ENCODE results near the gene GABBR2. TPM values are rescaled to one million over a fixed set of nuclear protein-coding genes. Genes with fewer than 3 reads are reported as not detected.

Gene GABBR2
- total RNA-seq, 1 donor from 2014 or later, result 0.24 TPM

DNA sequence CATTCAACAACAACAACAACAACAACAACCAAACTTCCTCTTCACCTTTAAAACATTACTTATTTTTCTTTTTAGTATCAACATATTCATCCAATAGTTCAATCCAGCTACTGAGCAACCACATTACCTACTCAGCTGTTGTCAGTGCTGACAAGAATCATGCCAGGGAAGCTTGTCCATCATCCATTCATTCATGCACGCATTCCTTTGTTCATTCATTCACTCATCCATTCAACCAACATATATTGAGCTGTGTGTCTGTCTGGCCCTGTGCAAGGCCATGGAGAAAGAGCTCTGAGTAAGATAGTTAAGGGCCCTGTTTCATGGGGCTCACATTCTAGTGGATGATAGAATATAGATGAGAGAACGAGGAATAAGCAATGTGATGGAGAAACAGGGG lies 373.1 kb downstream of the GABBR2 start:
- Histone ChIP-seq H3K27ac (no peak overlapping the region), H3K9me3 (no peaks in the 10 kb centered on the region), H3K4me1 (peaks cover 9% of the 10 kb centered on the region), H3K4me3 (no peak overlapping the region), H3K36me3 (no peaks in the 10 kb centered on the region), H3K27me3 (ENCODE audit: low read depth) (no peaks in the 10 kb centered on the region)
- ATAC-seq (no peak), DNase-seq (no peak)
- TF ChIP-seq, protein P1, sequence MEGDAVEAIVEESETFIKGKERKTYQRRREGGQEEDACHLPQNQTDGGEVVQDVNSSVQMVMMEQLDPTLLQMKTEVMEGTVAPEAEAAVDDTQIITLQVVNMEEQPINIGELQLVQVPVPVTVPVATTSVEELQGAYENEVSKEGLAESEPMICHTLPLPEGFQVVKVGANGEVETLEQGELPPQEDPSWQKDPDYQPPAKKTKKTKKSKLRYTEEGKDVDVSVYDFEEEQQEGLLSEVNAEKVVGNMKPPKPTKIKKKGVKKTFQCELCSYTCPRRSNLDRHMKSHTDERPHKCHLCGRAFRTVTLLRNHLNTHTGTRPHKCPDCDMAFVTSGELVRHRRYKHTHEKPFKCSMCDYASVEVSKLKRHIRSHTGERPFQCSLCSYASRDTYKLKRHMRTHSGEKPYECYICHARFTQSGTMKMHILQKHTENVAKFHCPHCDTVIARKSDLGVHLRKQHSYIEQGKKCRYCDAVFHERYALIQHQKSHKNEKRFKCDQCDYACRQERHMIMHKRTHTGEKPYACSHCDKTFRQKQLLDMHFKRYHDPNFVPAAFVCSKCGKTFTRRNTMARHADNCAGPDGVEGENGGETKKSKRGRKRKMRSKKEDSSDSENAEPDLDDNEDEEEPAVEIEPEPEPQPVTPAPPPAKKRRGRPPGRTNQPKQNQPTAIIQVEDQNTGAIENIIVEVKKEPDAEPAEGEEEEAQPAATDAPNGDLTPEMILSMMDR (IDR thresholded peaks at IDR 0.05), result no peak
- intact Hi-C loops (cut with DNase I), result no loop called here

DNA sequence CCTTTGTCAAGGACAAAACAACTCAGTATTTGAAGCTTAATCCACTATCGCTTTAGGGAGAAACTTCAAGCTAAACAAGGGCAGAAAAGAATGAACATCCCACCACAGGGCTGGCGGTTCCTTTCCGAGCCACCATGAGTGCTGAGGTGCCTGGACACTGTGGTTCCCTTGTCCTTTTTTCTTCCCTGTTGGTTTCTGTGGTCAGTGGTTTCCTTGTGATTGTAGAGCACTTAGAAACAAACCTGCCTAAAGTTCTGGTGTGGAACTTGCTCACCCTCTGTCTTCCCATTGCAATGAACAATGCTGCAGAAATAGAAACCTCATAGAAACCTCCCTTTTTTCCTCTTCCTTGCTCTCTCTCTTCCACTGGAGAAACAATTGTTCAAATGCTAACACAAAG lies 373.9 kb downstream of the GABBR2 start:
- Histone ChIP-seq H3K27ac (no peak overlapping the region), H3K4me1 (peaks cover 9% of the 10 kb centered on the region), H3K27me3 (ENCODE audit: low read depth) (no peaks in the 10 kb centered on the region), H3K4me3 (no peak overlapping the region), H3K9me3 (no peaks in the 10 kb centered on the region), H3K36me3 (no peaks in the 10 kb centered on the region)
- TF ChIP-seq, protein P1 (IDR thresholded peaks at IDR 0.05), result no peak
- intact Hi-C loops (cut with DNase I), result no loop called here
- no peak for DNase-seq
- ATAC-seq, result no peak

DNA sequence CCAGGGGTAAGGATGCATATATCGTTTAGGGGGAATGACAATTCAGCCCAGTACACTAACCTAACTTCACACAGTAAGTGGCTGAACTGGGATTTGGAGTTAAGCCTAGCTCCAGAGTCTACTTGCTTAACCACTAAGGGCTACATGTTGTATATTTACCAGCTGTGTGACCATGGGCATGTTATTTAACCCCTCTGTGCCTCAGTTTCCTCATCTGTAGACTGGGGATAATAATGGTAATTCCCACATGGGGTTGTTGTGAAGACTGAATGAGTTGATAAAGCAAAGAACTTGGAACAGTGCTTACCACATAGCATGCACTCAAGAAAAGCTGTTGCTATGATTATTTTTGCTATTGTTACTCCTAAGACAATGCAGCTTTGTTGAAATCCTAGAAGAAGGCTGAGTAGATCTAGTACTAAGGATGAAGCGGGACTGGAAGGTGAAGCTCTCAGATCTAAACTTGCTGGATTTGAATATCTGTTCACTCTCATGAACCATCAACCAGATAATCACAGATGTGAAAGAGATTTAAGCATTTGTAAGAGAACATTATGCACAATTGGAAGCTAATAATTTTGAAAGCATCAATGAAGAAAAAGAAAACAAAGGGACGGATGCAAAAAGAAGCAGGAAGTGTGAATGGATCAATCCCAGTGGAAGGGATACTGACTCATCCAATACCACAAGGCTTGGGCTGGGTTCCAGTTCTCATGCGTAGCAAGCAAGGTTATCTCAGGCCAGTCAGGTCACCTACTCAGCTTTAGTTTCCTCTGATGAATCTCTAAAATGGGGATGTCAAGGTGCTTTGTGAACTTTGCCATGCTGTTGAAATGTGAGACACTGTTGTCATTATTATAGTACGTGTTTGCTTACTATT lies 374.8 kb downstream of the GABBR2 start:
- no peaks in the 10 kb centered on the region for H3K9me3 ChIP-seq
- H3K4me3 ChIP-seq, result no peak overlapping the region
- no peaks in the 10 kb centered on the region for H3K36me3 ChIP-seq
- ATAC-seq (no peak), DNase-seq (no peak)
- H3K4me1 ChIP-seq, result peaks cover 9% of the 10 kb centered on the region
- TF ChIP-seq, protein P1 (IDR thresholded peaks at IDR 0.05), result no peak
- no peak overlapping the region for H3K27ac ChIP-seq
- intact Hi-C loops (cut with DNase I), result no loop called here
- H3K27me3 ChIP-seq (ENCODE audit: low read depth), result no peaks in the 10 kb centered on the region

DNA sequence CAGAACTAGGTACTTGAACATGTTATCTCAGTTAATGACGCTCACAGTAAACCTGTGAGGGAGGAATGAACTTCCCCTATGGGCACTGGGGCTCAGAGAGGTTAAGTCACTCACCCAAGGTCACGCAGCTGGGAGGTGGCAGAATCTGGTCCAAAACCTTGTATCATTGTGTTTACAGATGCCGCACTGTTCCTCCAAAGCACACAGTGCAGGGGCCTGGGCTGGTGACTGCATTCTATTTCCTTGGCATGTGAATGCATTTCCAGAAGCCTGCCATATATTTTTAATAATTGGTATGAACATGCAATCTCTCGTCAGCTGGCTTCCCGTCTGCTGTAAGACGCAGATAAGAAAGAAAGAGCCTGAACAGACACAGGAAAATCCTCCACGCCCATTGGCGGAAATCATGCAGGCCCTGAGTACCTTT lies 376.3 kb downstream of the GABBR2 start:
- intact Hi-C loops (cut with DNase I), result no loop called here
- H3K9me3 ChIP-seq, result no peaks in the 10 kb centered on the region
- H3K27ac ChIP-seq, result no peak overlapping the region
- H3K4me1 ChIP-seq, result peaks cover 9% of the 10 kb centered on the region
- no peak for DNase-seq
- H3K4me3 ChIP-seq, result no peak overlapping the region
- peak in 1 of 2 donors; percentile 30 for ATAC-seq
- TF ChIP-seq, protein P1 (IDR thresholded peaks at IDR 0.05), result no peak
- H3K27me3 ChIP-seq (ENCODE audit: low read depth), result no peaks in the 10 kb centered on the region
- no peaks in the 10 kb centered on the region for H3K36me3 ChIP-seq

DNA sequence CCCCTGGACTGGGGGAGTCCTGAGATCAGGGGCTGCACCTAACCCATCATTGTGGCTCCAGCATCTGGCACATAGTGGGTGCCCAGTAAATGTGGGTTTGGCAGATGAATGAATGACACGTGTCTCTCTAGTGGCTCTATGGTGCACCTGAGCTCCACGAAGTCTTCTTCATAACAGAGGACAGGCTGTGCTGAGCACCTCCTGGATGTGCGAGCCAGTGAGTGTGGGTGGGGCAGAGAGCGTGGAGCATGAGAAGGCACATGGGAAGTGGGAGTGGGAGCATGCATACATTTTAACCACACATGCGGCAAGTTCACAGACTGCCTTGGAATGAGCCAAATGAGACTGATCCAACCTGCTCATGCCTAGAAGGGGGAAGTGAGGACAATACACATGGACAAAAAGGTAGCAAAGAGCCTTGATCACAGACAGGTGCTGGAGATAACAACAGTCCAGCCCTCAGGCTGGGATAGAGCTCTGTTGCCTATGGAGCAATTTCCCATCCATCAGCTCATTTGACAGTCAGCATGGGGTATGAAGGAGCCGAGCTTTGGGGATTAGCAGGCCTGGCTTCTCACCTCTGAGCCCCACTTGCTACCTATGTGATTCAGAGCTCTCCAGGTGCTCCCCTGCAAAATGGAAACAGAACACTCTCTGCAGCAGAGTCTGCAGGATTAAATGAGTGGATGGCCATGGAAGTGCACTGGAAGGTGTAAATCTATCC lies 377.0 kb downstream of the GABBR2 start:
- ATAC-seq, result no peak
- H3K36me3 ChIP-seq, result no peaks in the 10 kb centered on the region
- TF ChIP-seq, protein P1 (IDR thresholded peaks at IDR 0.05), result no peak
- no peaks in the 10 kb centered on the region for H3K27me3 ChIP-seq (ENCODE audit: low read depth)
- intact Hi-C loops (cut with DNase I), result no loop called here
- H3K4me3 ChIP-seq, result no peak overlapping the region
- DNase-seq, result no peak
- H3K9me3 ChIP-seq, result no peaks in the 10 kb centered on the region
- no peak overlapping the region for H3K27ac ChIP-seq
- peaks cover 9% of the 10 kb centered on the region for H3K4me1 ChIP-seq

Measured in lower lobe of right lung (tissue), 2 donors.